Breast epithelium (tissue), 4 donors: ENCODE data around the gene ABHD11. TPM values are rescaled to one million over a fixed set of nuclear protein-coding genes. Genes with fewer than 3 reads are reported as not detected.

Experiments
- DNase-seq, 2 donors: peaks; one replicate each; pipeline ENCODE4 v3.0.0-alpha.2; 2019; ENCODE audit warnings: low spot score in 2 of 2
- H3K27ac ChIP-seq, 2 donors: fragments of 200-600 bp; sonication (generic) in 1 of 2; one replicate each; pipeline ENCODE4 v1.5.1; 2016 to 2019; ENCODE audit warnings: mild to moderate bottlenecking in 1 of 2
- H3K27me3 ChIP-seq, 2 donors: fragments of 200-600 bp; sonication (generic) in 1 of 2; one replicate each; pipeline versions ENCODE4 v1.5.1 to v1.6.0; 2017 to 2019; ENCODE audit warnings: control low read depth in 1 of 2, mild to moderate bottlenecking in 1 of 2
- H3K36me3 ChIP-seq: fragments of 200-600 bp; one replicate; pipeline ENCODE4 v1.5.1; 2019
- H3K4me1 ChIP-seq, 2 donors: fragments of 200-600 bp; sonication (generic); one replicate each; pipeline ENCODE4 v1.5.1; 2016 to 2019; ENCODE audit warnings: control low read depth in 1 of 2
- H3K4me3 ChIP-seq, 3 donors: fragments of 200-600 bp; sonication (generic); 1 replicate in 2 of 3; 2 replicates in 1 of 3; pipeline ENCODE4 v1.5.1; 2016 to 2019; ENCODE audit warnings: mild to moderate bottlenecking in 3 of 3, moderate library complexity in 2 of 3
- H3K9me3 ChIP-seq, 2 donors: fragments of 200-600 bp; sonication (generic) in 1 of 2; one replicate each; pipeline ENCODE4 v1.5.1; 2016 to 2019; ENCODE audit warnings: control low read depth in 1 of 2
- CTCF ChIP-seq, 3 donors: fragments of 450-650 bp; IDR thresholded peaks; one replicate each; pipeline ENCODE4 v1.5.1; 2016 to 2017; ENCODE audit warnings: antibody characterized with exemption in 3 of 3, mild to moderate bottlenecking in 3 of 3, moderate library complexity in 3 of 3
- POLR2A ChIP-seq: fragments of 450-650 bp; IDR thresholded peaks from one replicate; pipeline ENCODE4 v1.6.1; 2016; ENCODE audit warnings: antibody characterized with exemption, mild to moderate bottlenecking, moderate library complexity
- POLR2AphosphoS5 ChIP-seq, 3 donors: sonication (generic); formaldehyde crosslinking; IDR thresholded peaks; one replicate each; pipeline ENCODE4 v1.6.1; 2017; ENCODE audit warnings: antibody characterized with exemption in 3 of 3
- intact Hi-C: fragments of 100-400 bp; cut with DNase I; formaldehyde crosslinking; loops from one replicate; pipeline ENCODE4 v1.15.1; 2023; ENCODE audit warnings: low total_unique reads
- total RNA-seq, 3 donors: library from RNA; depleted of rRNA; stranded (reverse); fragments of >200 nt; gene quantifications; one replicate each; pipeline ENCODE4 v1.1.0, GENCODE V29; 2016

The ABHD11 gene
- total RNA-seq, 3 donors from 2014 or later: 10.9 to 57.8 (median 36.4) TPM

DNA sequence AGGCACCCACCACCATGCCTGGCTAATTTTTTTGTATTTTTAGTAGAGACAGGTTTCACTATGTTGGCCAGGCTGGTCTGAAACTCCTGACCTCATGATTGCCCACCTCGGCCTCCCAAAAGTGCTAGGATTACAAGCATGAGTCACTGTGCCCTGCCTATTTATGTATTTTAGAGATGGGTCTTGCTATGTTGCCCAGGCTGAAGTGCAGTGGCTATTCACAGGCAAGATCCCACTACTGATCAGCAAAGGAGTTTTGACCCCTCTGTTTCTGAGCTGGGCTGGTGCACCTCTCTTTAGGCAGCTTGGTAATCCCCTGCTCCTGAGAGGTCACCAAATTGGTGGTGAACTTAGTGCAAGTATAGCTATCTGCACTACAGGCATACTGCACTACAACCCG lies 6.2 kb downstream of the ABHD11 start:
- Histone ChIP-seq H3K36me3 (no peaks in the 10 kb centered on the region), H3K9me3 (no peaks in the 10 kb centered on the region), H3K4me3 (no peak overlapping the region), H3K27ac (no peak overlapping the region), H3K4me1 (peaks cover 0 to 3% of the 10 kb centered on the region in 2 donors), H3K27me3 (no peaks in the 10 kb centered on the region)
- intact Hi-C loops: no loop called here
- TF ChIP-seq POLR2AphosphoS5 (IDR thresholded peaks at IDR 0.05) (no peak), CTCF (IDR thresholded peaks at IDR 0.05) (no peak), POLR2A (no peak)
- DNase-seq: no peak

DNA sequence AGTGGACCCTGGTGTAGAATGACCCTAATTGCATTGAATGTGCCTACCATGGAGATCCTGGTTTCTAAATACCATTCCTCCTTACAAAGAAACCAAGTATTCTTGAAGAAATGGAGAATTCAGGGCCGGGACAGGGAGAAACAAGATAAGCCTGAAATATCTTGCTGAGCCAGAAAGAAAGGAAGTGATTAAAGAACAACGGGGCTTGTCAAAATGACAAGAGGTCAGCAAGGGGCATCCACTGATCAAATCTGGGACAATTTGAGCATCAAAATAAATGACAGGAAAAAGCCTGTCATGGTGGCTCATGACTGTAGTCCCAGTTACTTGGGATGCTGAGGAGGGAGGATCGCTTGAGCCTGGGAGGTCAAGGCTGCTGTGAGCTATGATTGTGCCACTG lies 8.1 kb downstream of the ABHD11 start:
- Histone ChIP-seq H3K4me1 (no peaks in the 10 kb centered on the region), H3K4me3 (no peak overlapping the region), H3K9me3 (no peaks in the 10 kb centered on the region), H3K27me3 (no peaks in the 10 kb centered on the region), H3K36me3 (no peaks in the 10 kb centered on the region), H3K27ac (no peak overlapping the region)
- no peak for DNase-seq
- no peak for TF ChIP-seq CTCF (IDR thresholded peaks at IDR 0.05)
- TF ChIP-seq POLR2A: no peak
- TF ChIP-seq POLR2AphosphoS5 (IDR thresholded peaks at IDR 0.05): no peak
- intact Hi-C loops: no loop called here

GRCh38 chr7:73728551-73728950 lies 10.1 kb downstream of the ABHD11 start:
- intact Hi-C loops: loop anchor here (10.0 kb wide), 1 partner anchor 124 kb away; no protein-coding TSS in a partner anchor
- no peak for DNase-seq
- Histone ChIP-seq H3K9me3 (no peaks in the 10 kb centered on the region), H3K27me3 (no peaks in the 10 kb centered on the region), H3K36me3 (no peaks in the 10 kb centered on the region), H3K4me1 (no peaks in the 10 kb centered on the region), H3K4me3 (no peak overlapping the region), H3K27ac (no peak overlapping the region)
- no peak for TF ChIP-seq POLR2A
- TF ChIP-seq CTCF (IDR thresholded peaks at IDR 0.05): no peak
- TF ChIP-seq POLR2AphosphoS5 (IDR thresholded peaks at IDR 0.05): no peak

GRCh38 chr7:73727952-73728351 lies 10.7 kb downstream of the ABHD11 start:
- TF ChIP-seq POLR2A (no peak), CTCF (IDR thresholded peaks at IDR 0.05) (no peak), POLR2AphosphoS5 (IDR thresholded peaks at IDR 0.05) (no peak)

DNA sequence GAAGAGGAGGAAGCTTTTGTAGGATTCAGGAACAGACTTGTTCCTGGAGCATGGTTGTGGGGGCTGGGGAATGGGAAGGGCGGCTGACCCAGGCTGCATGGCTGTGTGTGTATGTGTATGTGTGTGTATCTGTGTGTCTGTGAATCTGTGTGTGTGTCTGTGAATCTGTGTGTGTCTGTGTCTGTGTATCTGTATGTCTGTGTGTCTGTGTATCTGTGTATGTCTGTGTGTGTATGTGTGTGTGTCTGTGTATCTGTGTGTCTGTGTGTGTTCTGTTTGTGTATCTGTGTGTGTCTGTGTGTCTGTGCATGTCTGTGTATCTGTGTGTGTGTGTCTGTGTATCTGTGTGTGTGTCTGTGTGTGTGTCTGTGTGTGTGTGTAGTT lies 12.5 kb downstream of the ABHD11 start:
- H3K4me1 ChIP-seq: no peaks in the 10 kb centered on the region
- H3K27ac ChIP-seq: no peak overlapping the region
- H3K27me3 ChIP-seq: no peaks in the 10 kb centered on the region
- no peaks in the 10 kb centered on the region for H3K9me3 ChIP-seq
- H3K4me3 ChIP-seq: no peak overlapping the region
- intact Hi-C loops: loop anchor here (10.0 kb wide), 1 partner anchor 121 kb away; no protein-coding TSS in a partner anchor
- DNase-seq: no peak
- TF ChIP-seq POLR2A: no peak
- no peak for TF ChIP-seq CTCF (IDR thresholded peaks at IDR 0.05)
- no peak for TF ChIP-seq POLR2AphosphoS5 (IDR thresholded peaks at IDR 0.05)
- no peaks in the 10 kb centered on the region for H3K36me3 ChIP-seq

More at GRCh38 chr7:73727952-73728351, 10.7 kb downstream of the ABHD11 start:
- no peaks in the 10 kb centered on the region for H3K27me3 ChIP-seq
- H3K9me3 ChIP-seq: no peaks in the 10 kb centered on the region
- no peak overlapping the region for H3K27ac ChIP-seq
- no peaks in the 10 kb centered on the region for H3K4me1 ChIP-seq
- intact Hi-C loops: loop anchor here (10.0 kb wide), 1 partner anchor 123 kb away; no protein-coding TSS in a partner anchor
- H3K36me3 ChIP-seq: no peaks in the 10 kb centered on the region
- DNase-seq: no peak
- H3K4me3 ChIP-seq: no peak overlapping the region
